ENCODE results near the gene COQ4.
"Not testable (repeated sequence)": the region's sequence is repeated elsewhere in the genome, so short reads cannot be mapped to it uniquely, and the experiment has no call there.

The COQ4 gene

GRCh38 chr9:128322404-128323211 lies at the start of gene COQ4, which contains the start of gene TRUB2:
Gene COQ4, plus strand, starts transcription at chr9:128322839. Its CDS starts 20 bp downstream, at chr9:128322859.
Gene TRUB2, minus strand, starts transcription at chr9:128322447. Its CDS starts 39 bp downstream, at chr9:128322408.
- DNase-seq: peak; percentile 96

GRCh38 chr9:128274245-128274644 lies 48.4 kb upstream of the COQ4 start:
- DNase-seq: no peak

- DNase-seq: peak; percentile 73
These were observed 47.2 kb upstream of the COQ4 start, which contains the start of gene GOLGA2 for GRCh38 chr9:128275198-128276007. Gene GOLGA2, minus strand, starts transcription at chr9:128276007. Its CDS starts 31 bp downstream, at chr9:128275976.

- peak; percentile 99 for DNase-seq
These were observed 46.5 kb upstream of the COQ4 start, which contains the start of gene SWI5 for GRCh38 chr9:128276008-128276573. Gene SWI5, plus strand, starts transcription at chr9:128276276.

- DNase-seq: peak; percentile 72
These were observed 45.9 kb upstream of the COQ4 start for GRCh38 chr9:128276574-128277270.

- not testable (repeated sequence) for DNase-seq
These were observed 43.3 kb upstream of the COQ4 start for GRCh38 chr9:128279088-128280073.

- no peak for DNase-seq
These were observed 42.5 kb upstream of the COQ4 start for GRCh38 chr9:128280084-128280622.

- no peak for DNase-seq
These were observed 40.1 kb upstream of the COQ4 start for GRCh38 chr9:128282500-128282899.

GRCh38 chr9:128285033-128285784 lies 37.4 kb upstream of the COQ4 start:
- DNase-seq: no peak

GRCh38 chr9:128286440-128286839 lies 36.2 kb upstream of the COQ4 start:
- DNase-seq: peak; percentile 81

- DNase-seq: no peak
These were observed 34.2 kb upstream of the COQ4 start for GRCh38 chr9:128288273-128289004.

GRCh38 chr9:128292009-128292408 lies 30.6 kb upstream of the COQ4 start:
- DNase-seq: no peak

- no peak for DNase-seq
These were observed 29.5 kb upstream of the COQ4 start for GRCh38 chr9:128293091-128293490.

- no peak for DNase-seq
These were observed 28.5 kb upstream of the COQ4 start for GRCh38 chr9:128294142-128294541.

- no peak for DNase-seq
These were observed 26.1 kb upstream of the COQ4 start for GRCh38 chr9:128296340-128297220.

- no peak for DNase-seq
These were observed 25.3 kb upstream of the COQ4 start for GRCh38 chr9:128297221-128297773.

GRCh38 chr9:128298535-128299482 lies 23.8 kb upstream of the COQ4 start:
- DNase-seq: no peak
